Measurements from ENCODE around the gene IRX2. TPM values are rescaled to one million over a fixed set of nuclear protein-coding genes. Genes with fewer than 3 reads are reported as not detected.

IRX2 gene
- polyA plus RNA-seq, 3 donors: not detected

DNA sequence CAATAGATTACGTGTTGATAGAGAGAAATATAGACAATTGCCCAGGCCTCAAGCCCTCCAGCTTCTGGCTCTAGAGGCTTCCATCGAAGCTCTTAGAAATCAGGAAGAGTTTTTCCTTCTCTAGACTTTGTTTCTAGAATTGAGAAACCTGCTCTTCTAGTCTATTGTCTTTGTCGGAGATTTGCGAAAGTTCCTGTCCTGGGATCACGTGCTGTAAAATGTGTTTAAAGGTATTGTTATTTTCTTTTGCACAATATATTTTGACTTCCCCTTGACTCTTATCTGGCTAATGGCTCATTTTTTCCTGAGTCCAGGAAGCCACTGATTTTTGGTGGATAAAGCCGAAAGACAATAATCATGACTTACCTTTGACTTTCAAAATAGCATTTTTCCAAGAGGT is 32.1 kb downstream of the IRX2 start:
- H4K20me1 ChIP-seq (ENCODE audit: insufficient read depth, low read length): no peaks in the 10 kb centered on the region
- DNase-seq: no peak

DNA sequence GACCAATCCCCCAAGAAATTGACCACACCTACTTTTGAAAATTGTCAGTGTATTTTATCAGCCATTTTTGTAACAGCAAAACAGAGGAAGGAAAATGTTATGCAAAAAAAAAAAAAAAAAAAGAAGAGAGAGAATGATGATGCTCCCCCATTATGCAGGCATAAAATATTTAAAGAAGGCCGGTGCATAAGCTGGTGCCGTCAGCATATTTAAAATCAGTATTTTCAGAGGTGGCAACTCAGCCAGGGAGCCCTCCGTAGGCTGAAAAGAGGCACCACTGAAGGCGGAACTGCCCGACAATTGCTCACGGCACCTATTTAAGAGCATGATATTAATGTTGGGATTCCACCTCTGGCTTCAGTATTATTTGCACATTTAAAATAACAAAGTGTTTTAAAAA is 33.4 kb downstream of the IRX2 start:
- Histone ChIP-seq H3K27ac (ENCODE audit: low read depth in 1 of 2, low read length in 2 of 2) (no peak overlapping the region), H3K4me3 (replicated peaks in 1 of 3; ENCODE audit: low read depth in 2 of 3, low read length in 3 of 3) (no peak overlapping the region), H3K79me2 (ENCODE audit: insufficient read depth, low read length) (no peaks in the 10 kb centered on the region), H3K36me3 (replicated peaks in 1 of 2; ENCODE audit: control insufficient read depth in 1 of 2, insufficient read depth in 2 of 2, low read length in 2 of 2) (no peaks in the 10 kb centered on the region), H2AFZ (ENCODE audit: insufficient read depth, low read depth, low read length, poor library complexity, severe bottlenecking) (no peak overlapping the region), H3K9ac (ENCODE audit: insufficient read depth, low read length, poor library complexity, severe bottlenecking) (no peak overlapping the region), H4K20me1 (ENCODE audit: insufficient read depth, low read length) (no peaks in the 10 kb centered on the region), H3K27me3 (ENCODE audit: control insufficient read depth in 2 of 2, insufficient read depth in 2 of 2, low read length in 2 of 2) (no peaks in the 10 kb centered on the region), H3K4me2 (replicated peaks; ENCODE audit: extremely low read depth, low read length, poor library complexity, severe bottlenecking) (no peak overlapping the region), H3K4me1 (ENCODE audit: control insufficient read depth in 1 of 2, insufficient read depth in 2 of 2, low read length in 2 of 2) (no peaks in the 10 kb centered on the region), H3K9me3 (replicated peaks in 1 of 2; ENCODE audit: control insufficient read depth in 1 of 2, insufficient read depth in 1 of 2, low read length in 2 of 2) (no peaks in the 10 kb centered on the region)
- 94% methylated on average over 3 of the region's 6 CpGs for WGBS (ENCODE audit: insufficient coverage)
- Mint-ChIP-seq H3K4me1 (no peaks in the 10 kb centered on the region), H3K27ac (no peak overlapping the region), H3K27me3 (ENCODE audit: low read depth in 3 of 3) (peaks cover 2 to 4% (median 3%) of the 10 kb centered on the region in 3 donors), H3K4me3 (no peak overlapping the region), H3K36me3 (no peaks in the 10 kb centered on the region), H3K9me3 (peaks cover 0 to 6% (median 0%) of the 10 kb centered on the region in 7 donors)
- no peak for DNase-seq
- intact Hi-C loops (cut with micrococcal nuclease): no loop called here
- no peak for TF ChIP-seq CTCF (IDR thresholded peaks at IDR 0.05)

More for the DNA sequence above, 32.1 kb downstream of the IRX2 start:
- Histone ChIP-seq H3K4me1 (ENCODE audit: control insufficient read depth in 1 of 2, insufficient read depth in 2 of 2, low read length in 2 of 2) (no peaks in the 10 kb centered on the region), H2AFZ (ENCODE audit: insufficient read depth, low read depth, low read length, poor library complexity, severe bottlenecking) (no peak overlapping the region), H3K9ac (ENCODE audit: insufficient read depth, low read length, poor library complexity, severe bottlenecking) (no peak overlapping the region), H3K36me3 (replicated peaks in 1 of 2; ENCODE audit: control insufficient read depth in 1 of 2, insufficient read depth in 2 of 2, low read length in 2 of 2) (no peaks in the 10 kb centered on the region), H3K4me2 (replicated peaks; ENCODE audit: extremely low read depth, low read length, poor library complexity, severe bottlenecking) (no peak overlapping the region), H3K4me3 (replicated peaks in 1 of 3; ENCODE audit: low read depth in 2 of 3, low read length in 3 of 3) (no peak overlapping the region), H3K27ac (ENCODE audit: low read depth in 1 of 2, low read length in 2 of 2) (no peak overlapping the region), H3K79me2 (ENCODE audit: insufficient read depth, low read length) (no peaks in the 10 kb centered on the region), H3K27me3 (ENCODE audit: control insufficient read depth in 2 of 2, insufficient read depth in 2 of 2, low read length in 2 of 2) (no peaks in the 10 kb centered on the region), H3K9me3 (replicated peaks in 1 of 2; ENCODE audit: control insufficient read depth in 1 of 2, insufficient read depth in 1 of 2, low read length in 2 of 2) (no peaks in the 10 kb centered on the region)
- Mint-ChIP-seq H3K27me3 (ENCODE audit: low read depth in 3 of 3) (peaks cover 2 to 4% (median 3%) of the 10 kb centered on the region in 3 donors), H3K4me3 (no peak overlapping the region), H3K9me3 (peaks cover 0 to 6% (median 0%) of the 10 kb centered on the region in 7 donors), H3K36me3 (no peaks in the 10 kb centered on the region), H3K27ac (no peak overlapping the region), H3K4me1 (no peaks in the 10 kb centered on the region)
- no peak for TF ChIP-seq CTCF (IDR thresholded peaks at IDR 0.05)
- 88% methylated on average over 2 of the region's 6 CpGs for WGBS (ENCODE audit: insufficient coverage)
- intact Hi-C loops (cut with micrococcal nuclease): no loop called here
